ENCODE measurements around the gene CXCL9.
A peak's percentile ranks its signal among the peaks of the same experiment; 100 is the strongest.
"Not testable (repeated sequence)": the region's sequence is repeated elsewhere in the genome, so short reads cannot be mapped to it uniquely, and the experiment has no call there.

The CXCL9 gene

GRCh38 chr4:76016393-76016792 lies 9.1 kb upstream of the CXCL9 start:
- FAIRE-seq (peak; percentile 84), DNase-seq (ENCODE audit: extremely low spot score, insufficient read length, low read depth) (no peak)

GRCh38 chr4:76013540-76013939 lies 6.2 kb upstream of the CXCL9 start:
- FAIRE-seq (no peak), DNase-seq (ENCODE audit: extremely low spot score, insufficient read length, low read depth) (no peak)

GRCh38 chr4:76012388-76012801 lies 5.1 kb upstream of the CXCL9 start:
- DNase-seq (ENCODE audit: extremely low spot score, insufficient read length, low read depth) (no peak), FAIRE-seq (no peak)

- FAIRE-seq (peak; percentile 82), DNase-seq (ENCODE audit: extremely low spot score, insufficient read length, low read depth) (no peak)
These were observed 4.5 kb upstream of the CXCL9 start for GRCh38 chr4:76011700-76012387.

GRCh38 chr4:76011018-76011670 lies 3.8 kb upstream of the CXCL9 start:
- no peak for FAIRE-seq
- DNase-seq (ENCODE audit: extremely low spot score, insufficient read length, low read depth), result no peak

GRCh38 chr4:76010576-76010975 lies 3.3 kb upstream of the CXCL9 start:
- DNase-seq (ENCODE audit: extremely low spot score, insufficient read length, low read depth) (no peak), FAIRE-seq (no peak)

GRCh38 chr4:76009311-76009710 lies 2.0 kb upstream of the CXCL9 start:
- no peak for FAIRE-seq
- no peak for DNase-seq (ENCODE audit: extremely low spot score, insufficient read length, low read depth)

- no peak for DNase-seq (ENCODE audit: extremely low spot score, insufficient read length, low read depth)
- no peak for FAIRE-seq
These were observed 3.7 kb downstream of the CXCL9 start for GRCh38 chr4:76003620-76004019.

GRCh38 chr4:76003035-76003434 lies 4.3 kb downstream of the CXCL9 start:
- FAIRE-seq (no peak), DNase-seq (ENCODE audit: extremely low spot score, insufficient read length, low read depth) (no peak)

- DNase-seq (ENCODE audit: extremely low spot score, insufficient read length, low read depth) (no peak), FAIRE-seq (no peak)
These were observed 5.1 kb downstream of the CXCL9 start for GRCh38 chr4:76002176-76002575.

- no peak for FAIRE-seq
- no peak for DNase-seq (ENCODE audit: extremely low spot score, insufficient read length, low read depth)
These were observed 5.6 kb downstream of the CXCL9 start for GRCh38 chr4:76001700-76002099.

- DNase-seq (ENCODE audit: extremely low spot score, insufficient read length, low read depth) (no peak), FAIRE-seq (no peak)
These were observed 7.0 kb downstream of the CXCL9 start for GRCh38 chr4:76000279-76000678.

GRCh38 chr4:75998525-75999147 lies 8.7 kb downstream of the CXCL9 start:
- not testable (repeated sequence) for FAIRE-seq

GRCh38 chr4:75997946-75998345 lies 9.4 kb downstream of the CXCL9 start:
- DNase-seq (ENCODE audit: extremely low spot score, insufficient read length, low read depth) (no peak), FAIRE-seq (no peak)

More at GRCh38 chr4:75998525-75999147, 8.7 kb downstream of the CXCL9 start:
- DNase-seq (ENCODE audit: extremely low spot score, insufficient read length, low read depth), result not testable (repeated sequence)

GRCh38 chr4:75997081-75997480 lies 10.2 kb downstream of the CXCL9 start:
- FAIRE-seq (no peak), DNase-seq (ENCODE audit: extremely low spot score, insufficient read length, low read depth) (no peak)

GRCh38 chr4:75995727-75996126 lies 11.6 kb downstream of the CXCL9 start:
- DNase-seq (ENCODE audit: extremely low spot score, insufficient read length, low read depth) (no peak), FAIRE-seq (peak; percentile 93)

- FAIRE-seq, result no peak
- no peak for DNase-seq (ENCODE audit: extremely low spot score, insufficient read length, low read depth)
These were observed 14.8 kb downstream of the CXCL9 start for GRCh38 chr4:75992462-75992861.

- DNase-seq (ENCODE audit: extremely low spot score, insufficient read length, low read depth) (no peak), FAIRE-seq (no peak)
These were observed 17.3 kb downstream of the CXCL9 start for GRCh38 chr4:75989846-75990528.

GRCh38 chr4:75985116-75985515 lies 22.2 kb downstream of the CXCL9 start:
- FAIRE-seq (no peak), DNase-seq (ENCODE audit: extremely low spot score, insufficient read length, low read depth) (no peak)

GRCh38 chr4:75980576-75980975 lies 26.7 kb downstream of the CXCL9 start:
- no peak for DNase-seq (ENCODE audit: extremely low spot score, insufficient read length, low read depth)
- no peak for FAIRE-seq

- FAIRE-seq, result no peak
- DNase-seq (ENCODE audit: extremely low spot score, insufficient read length, low read depth), result no peak
These were observed 31.1 kb downstream of the CXCL9 start for GRCh38 chr4:75976177-75976576.

Data from GM18507 (cell line).